Measurements from ENCODE around the gene RYR2.
"Not testable (repeated sequence)": the region's sequence is repeated elsewhere in the genome, so short reads cannot be mapped to it uniquely, and the experiment has no call there.

Gene RYR2

GRCh38 chr1:237140986-237141385 is 99.0 kb downstream of the RYR2 start:
- H3K27ac ChIP-seq, result no peak overlapping the region
- TF ChIP-seq CTCF (conservative IDR thresholded peaks at IDR 0.05), result no peak
- TF ChIP-seq ZFX (IDR thresholded peaks at IDR 0.05), result no peak

- TF ChIP-seq CTCF (conservative IDR thresholded peaks at IDR 0.05), result no peak
Measured at GRCh38 chr1:237141502-237141901, 99.5 kb downstream of the RYR2 start.

GRCh38 chr1:237145379-237146135 is 103.6 kb downstream of the RYR2 start:
- TF ChIP-seq CTCF (conservative IDR thresholded peaks at IDR 0.05) (no peak), ZFX (IDR thresholded peaks at IDR 0.05) (no peak)
- H3K27ac ChIP-seq, result no peak overlapping the region

More at GRCh38 chr1:237141502-237141901, 99.5 kb downstream of the RYR2 start:
- H3K27ac ChIP-seq, result peak overlapping the region; percentile 33

DNA sequence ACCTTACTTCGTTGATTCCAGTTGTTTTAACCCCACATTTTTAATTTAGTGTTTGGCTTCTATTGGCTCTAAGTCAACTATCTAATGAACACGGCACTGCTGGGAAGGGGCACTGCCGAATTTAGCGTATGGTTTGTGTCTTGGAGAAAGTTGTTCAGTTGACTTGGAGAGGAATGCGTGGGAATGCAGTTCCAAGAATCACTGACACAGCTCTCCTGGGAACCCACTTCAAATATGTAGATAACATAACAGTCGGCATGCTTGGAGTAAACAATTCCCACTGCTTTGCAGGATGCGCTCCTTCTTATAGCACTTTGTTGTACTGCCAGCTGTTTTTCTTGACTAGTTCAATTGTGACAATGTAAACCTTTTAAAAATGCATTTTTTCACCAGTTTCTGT is 104.3 kb downstream of the RYR2 start:
- TF ChIP-seq CTCF (conservative IDR thresholded peaks at IDR 0.05) (no peak), ZFX (IDR thresholded peaks at IDR 0.05) (no peak)
- no peak overlapping the region for H3K27ac ChIP-seq

DNA sequence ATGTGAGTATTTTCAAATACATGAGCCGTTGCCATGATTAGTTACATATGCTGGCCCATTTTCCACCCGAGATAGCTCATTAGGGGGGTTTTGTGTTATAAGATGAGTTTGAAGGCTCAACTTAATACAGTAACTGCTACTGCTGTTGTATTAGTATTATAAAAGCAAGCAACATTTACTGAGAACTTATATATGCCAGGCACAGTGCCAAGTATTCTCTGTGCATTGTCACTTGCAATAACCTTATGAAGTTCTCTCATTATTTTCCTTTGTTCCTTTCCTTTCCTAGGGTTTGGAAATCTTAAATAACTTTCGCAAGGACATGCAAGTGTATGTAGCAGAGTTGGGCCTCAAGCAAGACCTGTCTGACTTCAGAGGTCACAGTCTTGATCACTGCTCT is 107.9 kb downstream of the RYR2 start:
- no peak for TF ChIP-seq CTCF (conservative IDR thresholded peaks at IDR 0.05)
- no peak overlapping the region for H3K27ac ChIP-seq

GRCh38 chr1:237151979-237152378 is 110.0 kb downstream of the RYR2 start:
- H3K27ac ChIP-seq, result not testable (repeated sequence)

DNA sequence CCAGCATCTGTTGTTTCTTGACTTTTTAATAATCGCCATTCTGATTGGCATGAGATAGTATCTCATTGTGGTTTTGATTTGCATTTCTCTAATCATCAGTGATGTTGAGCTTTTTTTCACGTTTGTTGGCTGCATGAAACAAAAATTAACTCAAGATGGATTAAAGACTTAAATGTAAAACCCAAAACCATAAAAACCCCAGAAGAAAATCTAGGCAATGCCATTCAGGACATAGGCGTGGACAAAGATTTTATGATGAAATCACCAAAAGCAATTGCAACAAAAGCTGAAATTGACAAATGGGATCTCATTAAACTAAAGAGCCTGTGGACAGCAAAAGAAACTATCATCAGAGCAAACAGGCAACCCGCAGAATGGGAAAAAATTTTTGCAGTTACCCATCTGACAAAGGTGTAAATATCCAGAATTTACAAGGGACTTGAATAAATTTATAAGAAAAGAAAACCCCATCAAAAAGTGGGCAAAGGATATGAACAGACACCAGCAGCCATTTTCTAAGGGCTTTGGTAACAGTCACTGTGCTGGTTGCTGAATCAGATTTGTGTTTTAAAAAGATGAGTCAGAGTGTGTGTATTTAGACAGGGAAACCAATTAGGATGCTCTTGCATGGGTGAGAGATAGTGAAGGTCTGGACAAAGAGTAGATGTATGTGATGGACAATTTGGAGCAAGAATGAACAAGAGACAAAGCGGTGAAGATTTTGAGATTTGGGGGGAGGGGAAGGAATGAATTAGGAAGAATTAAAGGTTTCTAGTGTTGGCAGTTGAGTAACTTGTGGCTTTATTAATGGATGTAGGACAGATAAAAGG is 110.7 kb downstream of the RYR2 start:
- TF ChIP-seq ZFX (IDR thresholded peaks at IDR 0.05), result no peak
- TF ChIP-seq CTCF (conservative IDR thresholded peaks at IDR 0.05), result no peak
- no peak overlapping the region for H3K27ac ChIP-seq
